ENCODE data around the gene PIK3CA.
A peak's percentile ranks its signal among the peaks of the same experiment; 100 is the strongest.

The PIK3CA gene

DNA sequence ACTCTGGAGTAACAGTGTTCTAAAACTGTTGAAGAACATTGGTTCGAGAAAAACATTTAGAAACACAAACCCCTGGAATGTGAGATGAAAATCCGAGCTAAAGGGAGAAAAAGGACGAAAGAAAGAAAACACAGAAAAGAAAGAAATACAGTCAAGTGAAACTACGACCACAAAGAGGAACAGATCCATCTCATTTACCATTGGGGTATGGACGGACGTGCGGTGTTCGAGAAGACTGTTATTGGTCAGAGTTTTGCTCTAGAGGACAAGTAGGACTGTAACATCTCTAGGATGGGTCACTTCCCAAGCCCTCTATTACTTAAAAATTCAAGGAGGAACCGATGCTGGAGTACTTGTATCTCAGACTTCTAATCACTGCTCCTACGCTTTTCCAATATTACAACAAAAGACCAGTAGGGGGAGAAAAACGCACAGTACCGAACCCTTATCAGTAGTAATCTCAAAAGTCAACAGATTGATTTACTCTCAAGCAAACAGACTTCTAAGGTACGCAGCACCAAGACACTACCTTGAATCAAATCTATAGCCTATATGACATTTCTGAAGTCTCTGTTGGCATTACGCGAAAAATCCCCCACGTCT is 1.1 kb upstream of the PIK3CA start:
- Histone ChIP-seq H3K4me1 (ENCODE audit: control extremely low read depth in 1 of 4, control insufficient read depth in 4 of 4, insufficient read depth in 4 of 4, low read length in 3 of 4) (peaks cover 3 to 25% (median 17%) of the 10 kb centered on the region in 4 experiments), H3K27me3 (replicated peaks in 2 of 5; ENCODE audit: control insufficient read depth in 4 of 5, insufficient read depth in 5 of 5, low read length in 4 of 5) (no peaks in the 10 kb centered on the region), H3K4me3 (ENCODE audit: control insufficient read depth in 1 of 7, extremely low read depth in 1 of 7, insufficient read depth in 4 of 7, low read depth in 2 of 7, low read length in 6 of 7) (peak overlapping the region in 6 of 7 experiments; percentile 92 to 99 (median 98)), H3K9me3 (ENCODE audit: control extremely low read depth in 1 of 5, control insufficient read depth in 4 of 5, insufficient read depth in 2 of 5, low read depth in 1 of 5, low read length in 4 of 5) (no peaks in the 10 kb centered on the region), H3K27ac (ENCODE audit: insufficient read depth in 1 of 2, low read depth in 1 of 2, low read length in 2 of 2, poor library complexity in 1 of 2, severe bottlenecking in 2 of 2) (peak overlapping the region; percentile 40 to 84), H3K36me3 (ENCODE audit: control insufficient read depth in 4 of 4, insufficient read depth in 4 of 4, low read length in 3 of 4) (no peaks in the 10 kb centered on the region)
- WGBS (ENCODE audit: insufficient coverage): 0% methylated on average over 10 of the region's 16 CpGs
- ChIA-PET CTCF (interaction anchor here (0.7 to 1.9 kb wide), 9 partner anchors 10 to 173 kb away, joined by 3 to 6 read pairs (median 4); no protein-coding TSS in a partner anchor), POLR2A (interaction anchor here (0.6 to 1.3 kb wide), 2 partner anchors 75 to 628 kb away, joined by 3 read pairs; partner anchors contain the start of gene ZMAT3)
- DNase-seq: peak; percentile 75 to 86 (median 86)

DNA sequence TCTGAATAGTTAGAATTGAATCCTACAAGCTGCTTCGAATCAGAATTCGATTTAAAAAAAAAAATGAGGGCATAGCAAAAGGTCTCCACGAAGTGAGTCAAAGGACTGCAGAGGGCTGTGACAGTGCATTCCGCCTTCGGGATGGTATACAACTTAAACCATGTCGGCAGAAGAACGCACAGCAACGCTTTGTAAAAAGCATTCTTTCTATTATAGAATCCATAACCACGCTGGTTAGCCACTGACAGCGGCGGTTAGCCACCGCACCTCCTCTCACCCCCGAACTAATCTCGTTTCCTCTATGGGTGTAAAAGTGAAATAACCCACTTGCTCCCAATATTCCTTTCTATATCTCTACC is 664 bp upstream of the PIK3CA start:
- Histone ChIP-seq H3K9me3 (ENCODE audit: control extremely low read depth in 1 of 5, control insufficient read depth in 4 of 5, insufficient read depth in 2 of 5, low read depth in 1 of 5, low read length in 4 of 5) (no peaks in the 10 kb centered on the region), H3K4me3 (ENCODE audit: control insufficient read depth in 1 of 7, extremely low read depth in 1 of 7, insufficient read depth in 4 of 7, low read depth in 2 of 7, low read length in 6 of 7) (peak overlapping the region; percentile 39 to 99 (median 98)), H3K36me3 (ENCODE audit: control insufficient read depth in 4 of 4, insufficient read depth in 4 of 4, low read length in 3 of 4) (no peaks in the 10 kb centered on the region), H3K27ac (ENCODE audit: insufficient read depth in 1 of 2, low read depth in 1 of 2, low read length in 2 of 2, poor library complexity in 1 of 2, severe bottlenecking in 2 of 2) (peak overlapping the region; percentile 40 to 84), H3K4me1 (ENCODE audit: control extremely low read depth in 1 of 4, control insufficient read depth in 4 of 4, insufficient read depth in 4 of 4, low read length in 3 of 4) (peaks cover 3 to 25% (median 17%) of the 10 kb centered on the region in 4 experiments), H3K27me3 (replicated peaks in 2 of 5; ENCODE audit: control insufficient read depth in 4 of 5, insufficient read depth in 5 of 5, low read length in 4 of 5) (no peaks in the 10 kb centered on the region)
- ChIA-PET POLR2A (interaction anchor here (0.6 to 1.3 kb wide), 2 partner anchors 76 to 628 kb away, joined by 3 read pairs; partner anchors contain the start of gene ZMAT3), CTCF (interaction anchor here (0.7 to 1.9 kb wide), 7 partner anchors 10 to 168 kb away, joined by 3 to 6 read pairs (median 4); no protein-coding TSS in a partner anchor)
- no peak for DNase-seq
- WGBS (ENCODE audit: insufficient coverage): 0% methylated on average over 8 of the region's 14 CpGs

DNA sequence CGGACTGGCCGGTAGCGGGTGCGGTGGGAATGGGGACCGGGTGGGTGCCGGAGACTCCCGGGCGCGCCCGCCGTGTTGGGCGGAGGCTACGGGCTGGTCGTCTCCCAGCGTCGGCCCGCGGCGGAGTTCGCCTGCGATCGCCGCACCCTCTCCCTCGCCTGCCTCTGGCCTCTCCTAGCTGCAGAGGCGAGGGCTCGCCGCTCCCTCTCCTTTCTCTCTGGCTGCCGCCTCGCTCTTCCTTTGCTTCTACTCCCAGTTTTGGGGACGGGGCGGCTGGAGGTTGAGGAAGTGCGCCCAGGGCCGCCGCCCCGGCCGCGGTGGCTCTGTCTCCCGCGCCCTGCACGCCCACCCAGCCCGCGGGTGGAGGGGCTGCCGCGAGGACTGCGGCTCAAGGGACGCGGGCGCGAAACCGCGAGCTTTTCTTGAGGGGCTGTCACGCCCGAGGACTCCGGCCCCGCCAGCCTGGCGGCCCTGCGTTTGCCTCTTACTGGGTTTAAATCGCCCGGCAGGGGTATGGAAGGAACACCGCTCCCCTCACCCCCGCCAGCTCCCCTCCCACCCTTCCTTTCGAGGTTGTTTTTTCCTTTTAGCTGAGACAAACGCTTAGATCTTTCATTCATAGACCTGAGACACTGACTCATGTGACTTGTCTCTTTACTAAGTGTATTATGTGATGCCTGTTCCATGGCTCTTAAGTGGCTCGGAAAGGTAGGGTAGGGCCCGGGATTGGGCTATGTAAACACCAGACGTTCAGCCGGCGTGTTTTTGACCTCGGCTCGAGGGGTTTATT is 654 bp downstream of the PIK3CA start:
- Histone ChIP-seq H3K4me1 (ENCODE audit: control extremely low read depth in 1 of 4, control insufficient read depth in 4 of 4, insufficient read depth in 4 of 4, low read length in 3 of 4) (peaks cover 3 to 25% (median 17%) of the 10 kb centered on the region in 4 experiments), H3K27ac (ENCODE audit: insufficient read depth in 1 of 2, low read depth in 1 of 2, low read length in 2 of 2, poor library complexity in 1 of 2, severe bottlenecking in 2 of 2) (peak overlapping the region; percentile 71 to 84), H3K4me3 (ENCODE audit: control insufficient read depth in 1 of 7, extremely low read depth in 1 of 7, insufficient read depth in 4 of 7, low read depth in 2 of 7, low read length in 6 of 7) (peak overlapping the region; percentile 93 to 100 (median 98)), H3K9me3 (ENCODE audit: control extremely low read depth in 1 of 5, control insufficient read depth in 4 of 5, insufficient read depth in 2 of 5, low read depth in 1 of 5, low read length in 4 of 5) (no peaks in the 10 kb centered on the region), H3K27me3 (replicated peaks in 2 of 5; ENCODE audit: control insufficient read depth in 4 of 5, insufficient read depth in 5 of 5, low read length in 4 of 5) (no peaks in the 10 kb centered on the region), H3K36me3 (ENCODE audit: control insufficient read depth in 4 of 4, insufficient read depth in 4 of 4, low read length in 3 of 4) (no peaks in the 10 kb centered on the region)
- ChIA-PET POLR2A (interaction anchor here (0.6 to 1.3 kb wide), 4 partner anchors 33 to 77 kb away, joined by 3 to 4 read pairs (median 3); partner anchors contain the start of gene ZMAT3), CTCF (interaction anchor here (0.6 to 1.9 kb wide), 4 partner anchors 10 to 129 kb away, joined by 3 to 6 read pairs (median 4); no protein-coding TSS in a partner anchor)
- peak; percentile 39 to 68 (median 54) for DNase-seq
- 0% methylated on average over 64 of the region's 70 CpGs for WGBS (ENCODE audit: insufficient coverage)

DNA sequence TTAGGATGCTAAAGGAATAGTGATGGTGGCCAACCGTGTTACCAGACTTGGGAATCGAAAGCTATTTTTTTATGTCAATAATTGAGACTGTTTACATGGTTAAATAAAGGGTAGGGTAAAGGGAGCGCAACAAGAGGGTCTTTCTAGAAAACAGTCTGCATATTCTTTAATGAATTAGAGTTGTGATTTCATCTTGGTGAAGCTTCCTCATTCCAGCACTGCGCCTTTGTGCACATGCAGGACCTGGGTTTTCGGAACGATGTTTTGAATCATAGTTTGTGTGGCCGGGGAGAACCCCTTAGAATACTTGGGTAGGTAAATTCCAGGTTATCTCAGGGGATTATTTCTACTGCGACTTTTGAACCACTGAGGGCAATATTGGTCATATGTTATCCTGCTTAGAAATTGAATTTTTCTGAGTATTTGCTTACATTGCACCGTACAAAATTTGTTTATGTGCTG is 1.3 kb downstream of the PIK3CA start:
- ChIA-PET POLR2A (interaction anchor here (0.6 to 1.3 kb wide), 3 partner anchors 33 to 41 kb away, joined by 3 to 4 read pairs (median 3); no protein-coding TSS in a partner anchor), CTCF (interaction anchor here (0.8 to 1.9 kb wide), 4 partner anchors 10 to 130 kb away, joined by 3 to 6 read pairs (median 4); no protein-coding TSS in a partner anchor)
- H3K9me3 ChIP-seq (ENCODE audit: control extremely low read depth in 1 of 5, control insufficient read depth in 4 of 5, insufficient read depth in 2 of 5, low read depth in 1 of 5, low read length in 4 of 5): peaks cover 0 to 3% (median 0%) of the 10 kb centered on the region in 5 experiments
- H3K27ac ChIP-seq (ENCODE audit: insufficient read depth in 1 of 2, low read depth in 1 of 2, low read length in 2 of 2, poor library complexity in 1 of 2, severe bottlenecking in 2 of 2): peak overlapping the region; percentile 71 to 84
- H3K4me3 ChIP-seq (ENCODE audit: control insufficient read depth in 1 of 7, extremely low read depth in 1 of 7, insufficient read depth in 4 of 7, low read depth in 2 of 7, low read length in 6 of 7): peak overlapping the region in 6 of 7 experiments; percentile 93 to 99 (median 98)
- H3K36me3 ChIP-seq (ENCODE audit: control insufficient read depth in 4 of 4, insufficient read depth in 4 of 4, low read length in 3 of 4): no peaks in the 10 kb centered on the region
- DNase-seq: peak; percentile 33 to 87 (median 83)
- peaks cover 3 to 25% (median 17%) of the 10 kb centered on the region in 4 experiments for H3K4me1 ChIP-seq (ENCODE audit: control extremely low read depth in 1 of 4, control insufficient read depth in 4 of 4, insufficient read depth in 4 of 4, low read length in 3 of 4)
- H3K27me3 ChIP-seq (replicated peaks in 2 of 5; ENCODE audit: control insufficient read depth in 4 of 5, insufficient read depth in 5 of 5, low read length in 4 of 5): no peaks in the 10 kb centered on the region
- WGBS (ENCODE audit: insufficient coverage): 0% methylated on average over 7 of the region's 9 CpGs

DNA sequence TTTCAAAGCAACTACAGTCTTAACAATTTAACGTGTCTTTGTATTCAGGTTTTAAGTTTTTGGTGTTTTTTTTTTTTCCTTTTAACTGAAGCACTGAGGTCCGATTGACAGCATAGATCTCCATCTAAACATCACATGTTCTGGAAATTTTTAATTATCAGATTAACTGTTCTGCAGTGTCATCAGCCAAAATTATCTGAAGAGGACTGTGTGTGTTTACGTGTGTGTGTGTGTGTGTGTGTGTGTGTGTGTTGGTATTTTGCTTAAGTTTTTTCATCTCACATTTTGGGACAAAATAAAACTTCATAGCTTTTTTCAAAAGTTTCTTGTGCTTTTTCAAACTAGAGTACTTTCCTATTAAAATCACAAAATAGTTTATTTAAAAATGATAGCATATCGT is 1.8 kb downstream of the PIK3CA start:
- Histone ChIP-seq H3K4me1 (ENCODE audit: control extremely low read depth in 1 of 4, control insufficient read depth in 4 of 4, insufficient read depth in 4 of 4, low read length in 3 of 4) (peaks cover 3 to 25% (median 17%) of the 10 kb centered on the region in 4 experiments), H3K27ac (ENCODE audit: insufficient read depth in 1 of 2, low read depth in 1 of 2, low read length in 2 of 2, poor library complexity in 1 of 2, severe bottlenecking in 2 of 2) (peak overlapping the region in 1 of 2 experiments; percentile 84), H3K9me3 (ENCODE audit: control extremely low read depth in 1 of 5, control insufficient read depth in 4 of 5, insufficient read depth in 2 of 5, low read depth in 1 of 5, low read length in 4 of 5) (peaks cover 0 to 3% (median 0%) of the 10 kb centered on the region in 5 experiments), H3K27me3 (replicated peaks in 2 of 5; ENCODE audit: control insufficient read depth in 4 of 5, insufficient read depth in 5 of 5, low read length in 4 of 5) (no peaks in the 10 kb centered on the region), H3K36me3 (ENCODE audit: control insufficient read depth in 4 of 4, insufficient read depth in 4 of 4, low read length in 3 of 4) (no peaks in the 10 kb centered on the region), H3K4me3 (ENCODE audit: control insufficient read depth in 1 of 7, extremely low read depth in 1 of 7, insufficient read depth in 4 of 7, low read depth in 2 of 7, low read length in 6 of 7) (peak overlapping the region in 6 of 7 experiments; percentile 93 to 99 (median 98))
- DNase-seq: peak in 2 of 3 donors; percentile 10 to 29
- POLR2A ChIA-PET: interaction anchor here (1.3 kb wide), 1 partner anchor 32 kb away, joined by 4 read pairs; no protein-coding TSS in a partner anchor
- WGBS (ENCODE audit: insufficient coverage): no CpG with 5 or more reads among the region's 4 CpGs
- CTCF ChIA-PET: interaction anchor here (1.5 to 1.9 kb wide), 5 partner anchors 9 to 80 kb away, joined by 3 to 7 read pairs (median 5); no protein-coding TSS in a partner anchor

DNA sequence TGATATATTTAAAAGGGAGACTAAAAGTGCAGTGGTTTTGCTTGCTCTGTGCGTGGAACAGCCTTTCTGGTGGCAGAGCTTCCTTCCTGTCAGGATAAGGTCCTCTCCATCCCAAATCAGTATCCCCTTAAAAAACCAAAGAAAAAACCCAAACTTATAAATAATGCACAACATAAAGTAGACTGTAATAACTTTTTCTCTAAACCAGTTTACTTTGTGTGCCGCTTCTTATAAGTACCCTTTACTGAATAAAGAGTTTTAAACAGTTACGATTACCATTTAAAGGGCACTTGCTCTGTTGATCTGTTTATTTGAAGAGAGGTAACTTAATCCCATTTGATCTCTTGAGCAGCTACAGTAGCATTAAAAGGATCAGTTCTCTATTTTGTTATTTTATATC is 2.5 kb downstream of the PIK3CA start:
- H3K27ac ChIP-seq (ENCODE audit: insufficient read depth in 1 of 2, low read depth in 1 of 2, low read length in 2 of 2, poor library complexity in 1 of 2, severe bottlenecking in 2 of 2): no peak overlapping the region
- ChIA-PET POLR2A (interaction anchor here (0.5 kb wide), 1 partner anchor 39 kb away, joined by 3 read pairs; no protein-coding TSS in a partner anchor), CTCF (interaction anchor here (1.0 to 1.8 kb wide), 4 partner anchors 9 to 81 kb away, joined by 3 to 7 read pairs (median 4); no protein-coding TSS in a partner anchor)
- H3K4me1 ChIP-seq (ENCODE audit: control extremely low read depth in 1 of 4, control insufficient read depth in 4 of 4, insufficient read depth in 4 of 4, low read length in 3 of 4): peaks cover 3 to 25% (median 17%) of the 10 kb centered on the region in 4 experiments
- H3K27me3 ChIP-seq (replicated peaks in 2 of 5; ENCODE audit: control insufficient read depth in 4 of 5, insufficient read depth in 5 of 5, low read length in 4 of 5): no peaks in the 10 kb centered on the region
- H3K4me3 ChIP-seq (ENCODE audit: control insufficient read depth in 1 of 7, extremely low read depth in 1 of 7, insufficient read depth in 4 of 7, low read depth in 2 of 7, low read length in 6 of 7): peak overlapping the region in 2 of 7 experiments; percentile 24 to 27
- peaks cover 0 to 3% (median 0%) of the 10 kb centered on the region in 5 experiments for H3K9me3 ChIP-seq (ENCODE audit: control extremely low read depth in 1 of 5, control insufficient read depth in 4 of 5, insufficient read depth in 2 of 5, low read depth in 1 of 5, low read length in 4 of 5)
- WGBS (ENCODE audit: insufficient coverage): 0% methylated on average over 1 of the region's 3 CpGs
- no peak for DNase-seq
- H3K36me3 ChIP-seq (ENCODE audit: control insufficient read depth in 4 of 4, insufficient read depth in 4 of 4, low read length in 3 of 4): no peaks in the 10 kb centered on the region

All from common myeloid progenitor, CD34-positive (primary cell).